BLaER1 (cell line): ENCODE data around the gene EXT2.

Experiments used
- H3K27ac ChIP-seq: shearing (Covaris generic); formaldehyde crosslinking; 2 replicates; pipeline ENCODE4 v1.8.1; 2022
- H3K27me3 ChIP-seq: shearing (Covaris generic); formaldehyde crosslinking; 2 replicates; pipeline ENCODE4 v1.8.1; 2022
- H3K36me3 ChIP-seq: shearing (Covaris generic); formaldehyde crosslinking; 2 replicates; pipeline ENCODE4 v1.8.1; 2022
- H3K4me1 ChIP-seq: shearing (Covaris generic); formaldehyde crosslinking; 2 replicates; pipeline ENCODE4 v1.8.1; 2022
- H3K4me2 ChIP-seq: shearing (Covaris generic); formaldehyde crosslinking; 2 replicates; pipeline ENCODE4 v1.8.1; 2022
- H3K4me3 ChIP-seq: shearing (Covaris generic); formaldehyde crosslinking; 2 replicates; pipeline ENCODE4 v1.8.1; 2022
- H3K9ac ChIP-seq: shearing (Covaris generic); formaldehyde crosslinking; 2 replicates; pipeline ENCODE4 v1.8.1; 2022
- H3K9me3 ChIP-seq: shearing (Covaris generic); formaldehyde crosslinking; 2 replicates; pipeline ENCODE4 v1.8.1; 2022
- H4K20me1 ChIP-seq: shearing (Covaris generic); formaldehyde crosslinking; 2 replicates; pipeline ENCODE4 v1.8.1; 2022
- Cebpa-rat ChIP-seq: shearing (Covaris generic); IDR thresholded peaks from 2 replicates; pipeline ENCODE4 v1.8.1; 2022

The EXT2 gene

DNA sequence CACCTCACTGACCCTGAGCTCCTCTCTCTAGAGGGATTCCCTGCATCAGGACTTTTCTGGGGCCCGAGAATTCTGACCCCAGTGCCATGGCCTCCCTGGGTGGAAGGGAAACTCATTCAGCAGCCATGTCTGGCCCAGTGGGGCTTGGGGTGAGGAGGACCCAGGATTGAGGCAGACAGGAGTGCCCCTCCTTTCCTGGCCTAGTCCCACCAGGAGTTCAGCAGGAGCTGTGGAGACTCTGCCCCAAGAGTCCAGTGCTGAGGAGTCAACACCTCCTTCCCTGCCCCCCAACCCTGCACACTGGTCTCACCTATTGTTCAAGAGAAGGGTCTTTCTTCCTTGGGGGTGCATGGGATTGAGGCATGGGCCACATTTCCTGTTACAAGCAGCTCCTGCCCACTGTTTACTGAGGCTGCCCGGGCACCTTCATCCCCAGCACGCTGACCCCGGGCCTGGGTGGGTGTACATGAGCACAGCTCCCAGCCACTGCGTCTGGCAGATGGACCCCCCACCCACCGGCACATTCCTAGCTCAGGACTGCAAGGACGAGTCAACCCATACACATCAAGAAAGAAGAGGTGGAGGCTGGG lies 180.6 kb downstream of the EXT2 start:
- no peak overlapping the region for H3K27ac ChIP-seq
- H3K27me3 ChIP-seq: no peaks in the 10 kb centered on the region
- no peaks in the 10 kb centered on the region for H4K20me1 ChIP-seq
- H3K36me3 ChIP-seq: no peaks in the 10 kb centered on the region
- H3K4me2 ChIP-seq: no peak overlapping the region
- no peak overlapping the region for H3K9ac ChIP-seq
- H3K4me3 ChIP-seq: no peak overlapping the region
- TF ChIP-seq Cebpa-rat: no peak
- no peaks in the 10 kb centered on the region for H3K4me1 ChIP-seq
- peaks cover 5% of the 10 kb centered on the region; the same call in 1 of the 2 replicates for H3K9me3 ChIP-seq

GRCh38 chr11:44277196-44278090 lies 182.0 kb downstream of the EXT2 start:
- H3K4me3 ChIP-seq: no peak overlapping the region
- peaks cover 5% of the 10 kb centered on the region; the same call in 1 of the 2 replicates for H3K9me3 ChIP-seq
- H3K4me2 ChIP-seq: no peak overlapping the region
- no peak for TF ChIP-seq Cebpa-rat
- no peaks in the 10 kb centered on the region for H4K20me1 ChIP-seq
- no peaks in the 10 kb centered on the region for H3K4me1 ChIP-seq
- H3K27me3 ChIP-seq: no peaks in the 10 kb centered on the region
- no peak overlapping the region for H3K9ac ChIP-seq
- no peaks in the 10 kb centered on the region for H3K36me3 ChIP-seq
- H3K27ac ChIP-seq: no peak overlapping the region

DNA sequence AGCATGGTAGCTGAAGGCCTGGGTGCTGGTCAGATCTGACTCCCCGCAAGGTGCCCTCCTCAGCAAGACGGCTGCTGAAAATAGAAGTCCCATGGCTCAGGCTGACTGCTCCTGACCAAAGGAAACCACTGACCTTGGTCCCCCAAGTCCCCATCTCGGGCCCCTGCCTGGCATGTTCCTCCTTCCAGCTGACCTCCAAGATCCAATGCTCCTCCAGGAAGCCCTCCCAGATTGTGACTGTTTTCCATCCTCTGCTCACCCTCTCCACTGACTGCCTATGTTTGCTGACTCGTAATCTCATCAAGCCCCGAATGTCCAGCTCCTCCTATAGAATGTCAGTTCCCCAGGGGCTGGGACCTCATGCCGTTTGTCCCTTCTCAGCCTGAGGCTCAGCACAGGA lies 184.0 kb downstream of the EXT2 start:
- Histone ChIP-seq H3K27me3 (no peaks in the 10 kb centered on the region), H3K4me3 (no peak overlapping the region), H3K36me3 (no peaks in the 10 kb centered on the region), H3K27ac (no peak overlapping the region), H3K4me1 (no peaks in the 10 kb centered on the region), H3K9ac (no peak overlapping the region), H3K4me2 (no peak overlapping the region), H4K20me1 (no peaks in the 10 kb centered on the region), H3K9me3 (peaks cover 5% of the 10 kb centered on the region; the same call in 1 of the 2 replicates)
- no peak for TF ChIP-seq Cebpa-rat

DNA sequence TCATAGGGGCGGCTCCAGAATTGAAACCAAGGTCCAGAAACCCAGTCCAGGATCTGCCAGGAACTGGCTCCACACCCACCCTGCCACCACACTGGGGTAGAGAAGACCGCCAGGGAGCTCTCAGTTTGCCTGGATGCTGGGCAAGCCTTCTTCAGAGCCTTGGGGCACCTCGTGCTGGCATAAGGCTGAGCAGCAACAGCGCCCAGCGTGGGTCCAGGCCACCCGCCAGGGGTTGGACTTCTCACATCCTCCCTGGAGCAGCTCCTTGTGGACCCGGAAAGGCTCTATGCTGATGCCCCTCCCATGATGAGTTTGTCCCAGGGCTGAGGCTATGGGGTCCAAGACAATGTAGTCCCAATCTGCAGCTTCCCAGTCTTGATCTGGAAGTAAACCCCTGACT lies 184.8 kb downstream of the EXT2 start:
- Histone ChIP-seq H3K4me3 (no peak overlapping the region), H4K20me1 (no peaks in the 10 kb centered on the region), H3K4me2 (no peak overlapping the region), H3K27me3 (no peaks in the 10 kb centered on the region), H3K27ac (no peak overlapping the region), H3K36me3 (no peaks in the 10 kb centered on the region), H3K4me1 (no peaks in the 10 kb centered on the region), H3K9me3 (no peaks in the 10 kb centered on the region), H3K9ac (no peak overlapping the region)
- no peak for TF ChIP-seq Cebpa-rat

DNA sequence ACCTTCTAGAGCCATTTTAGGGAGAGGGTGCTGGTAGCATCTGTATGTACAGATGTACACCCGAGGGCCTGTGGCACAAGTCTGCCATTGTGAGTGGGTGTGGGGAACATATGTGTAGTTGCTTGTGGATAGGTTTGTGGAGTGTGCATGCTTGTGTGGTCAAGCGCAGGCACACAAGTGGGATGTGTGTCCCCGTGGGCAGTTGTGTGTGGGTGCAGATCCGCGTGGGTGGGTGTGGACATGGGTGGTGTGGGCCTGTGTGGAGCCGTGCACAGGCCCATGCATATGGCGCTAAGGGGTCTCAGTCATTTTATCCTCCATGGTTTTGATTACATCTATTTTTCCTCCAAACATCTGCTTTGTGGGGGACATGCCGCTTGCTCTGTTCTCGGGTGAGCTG lies 185.7 kb downstream of the EXT2 start:
- Histone ChIP-seq H3K9ac (no peak overlapping the region), H3K9me3 (no peaks in the 10 kb centered on the region), H3K4me1 (no peaks in the 10 kb centered on the region), H3K36me3 (no peaks in the 10 kb centered on the region), H3K27ac (no peak overlapping the region), H3K4me3 (no peak overlapping the region), H3K27me3 (no peaks in the 10 kb centered on the region), H3K4me2 (no peak overlapping the region), H4K20me1 (no peaks in the 10 kb centered on the region)
- TF ChIP-seq Cebpa-rat: no peak

GRCh38 chr11:44282620-44283019 lies 187.1 kb downstream of the EXT2 start:
- Histone ChIP-seq H3K4me1 (no peaks in the 10 kb centered on the region), H3K27ac (no peak overlapping the region), H3K36me3 (no peaks in the 10 kb centered on the region), H3K4me3 (no peak overlapping the region), H3K4me2 (no peak overlapping the region), H3K9me3 (no peaks in the 10 kb centered on the region), H3K9ac (no peak overlapping the region), H4K20me1 (no peaks in the 10 kb centered on the region), H3K27me3 (no peaks in the 10 kb centered on the region)
- no peak for TF ChIP-seq Cebpa-rat

GRCh38 chr11:44285756-44286155 lies 190.3 kb downstream of the EXT2 start:
- no peak overlapping the region for H3K27ac ChIP-seq
- no peaks in the 10 kb centered on the region for H3K27me3 ChIP-seq
- TF ChIP-seq Cebpa-rat: no peak
- H3K9ac ChIP-seq: no peak overlapping the region
- H3K9me3 ChIP-seq: no peaks in the 10 kb centered on the region
- H3K4me2 ChIP-seq: no peak overlapping the region
- H4K20me1 ChIP-seq: no peaks in the 10 kb centered on the region
- peaks cover 4% of the 10 kb centered on the region for H3K4me1 ChIP-seq
- H3K36me3 ChIP-seq: no peaks in the 10 kb centered on the region
- no peak overlapping the region for H3K4me3 ChIP-seq

- H3K4me2 ChIP-seq: no peak overlapping the region
- H3K27me3 ChIP-seq: no peaks in the 10 kb centered on the region
- H3K36me3 ChIP-seq: no peaks in the 10 kb centered on the region
- no peak overlapping the region for H3K9ac ChIP-seq
- H3K4me1 ChIP-seq: peaks cover 8% of the 10 kb centered on the region
- no peak for TF ChIP-seq Cebpa-rat
- H3K4me3 ChIP-seq: no peak overlapping the region
- no peaks in the 10 kb centered on the region for H4K20me1 ChIP-seq
- no peaks in the 10 kb centered on the region for H3K9me3 ChIP-seq
- H3K27ac ChIP-seq: no peak overlapping the region
Observed at GRCh38 chr11:44286268-44286880, 190.9 kb downstream of the EXT2 start.

DNA sequence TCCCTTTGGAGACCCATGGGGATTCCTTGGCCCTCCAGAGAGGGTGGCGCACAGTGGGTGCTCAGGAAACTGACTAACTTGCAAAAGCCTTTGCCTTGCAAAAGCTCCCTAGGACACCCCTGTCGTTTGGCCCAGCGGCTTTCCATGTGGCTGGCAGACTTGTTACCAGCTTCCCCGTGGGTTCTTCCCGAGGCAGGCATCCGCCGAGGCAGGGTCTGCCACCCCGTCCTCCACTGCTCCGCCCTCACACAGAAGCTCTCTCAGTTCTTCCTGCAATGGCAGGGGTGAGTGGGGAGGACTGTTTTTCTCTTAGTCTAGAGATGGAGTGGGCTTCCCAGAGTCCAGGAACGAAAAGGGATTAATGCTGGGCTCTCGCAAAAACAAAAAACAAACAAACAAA lies 191.4 kb downstream of the EXT2 start:
- Histone ChIP-seq H3K4me2 (no peak overlapping the region), H3K27ac (no peak overlapping the region), H4K20me1 (no peaks in the 10 kb centered on the region), H3K27me3 (no peaks in the 10 kb centered on the region), H3K4me3 (no peak overlapping the region), H3K4me1 (peaks cover 8% of the 10 kb centered on the region), H3K36me3 (no peaks in the 10 kb centered on the region), H3K9me3 (no peaks in the 10 kb centered on the region), H3K9ac (no peak overlapping the region)
- TF ChIP-seq Cebpa-rat: no peak

- no peak overlapping the region for H3K9ac ChIP-seq
- peaks cover 8% of the 10 kb centered on the region for H3K4me1 ChIP-seq
- no peaks in the 10 kb centered on the region for H3K9me3 ChIP-seq
- H3K27me3 ChIP-seq: no peaks in the 10 kb centered on the region
- no peak overlapping the region for H3K4me3 ChIP-seq
- H3K4me2 ChIP-seq: no peak overlapping the region
- no peaks in the 10 kb centered on the region for H3K36me3 ChIP-seq
- no peaks in the 10 kb centered on the region for H4K20me1 ChIP-seq
- no peak for TF ChIP-seq Cebpa-rat
- no peak overlapping the region for H3K27ac ChIP-seq
Observed at GRCh38 chr11:44288133-44288526, 192.7 kb downstream of the EXT2 start.
